ENCODE measurements around the gene CAPN1. TPM values are rescaled to one million over a fixed set of nuclear protein-coding genes. Genes with fewer than 3 reads are reported as not detected.

The CAPN1 gene
- total and polyA plus RNA-seq, 10 donors: 61.6 to 203 (median 145) TPM

GRCh38 chr11:65182258-65183170 lies 786 bp downstream of the CAPN1 start:
- peaks cover 0 to 46% (median 21%) of the 10 kb centered on the region in 6 donors for H3K36me3 ChIP-seq
- intact Hi-C loops (cut with DNase I; ENCODE audit: low total_unique reads): loop anchor here (5.0 kb wide), 1 partner anchor 65 kb away; the partner anchor contains the start of gene ZNHIT2
- no peaks in the 10 kb centered on the region for H3K27me3 ChIP-seq (replicated peaks in 1 of 7)
- H3K4me1 ChIP-seq: peaks cover 21 to 63% (median 36%) of the 10 kb centered on the region in 6 donors
- no peaks in the 10 kb centered on the region for H3K9me3 ChIP-seq
- DNase-seq: peak; percentile 82
- H3K27ac ChIP-seq: peak overlapping the region; percentile 73 to 96 (median 89)
- no peak for TF ChIP-seq CTCF (IDR thresholded peaks at IDR 0.05 in 8 of 11, conservative IDR thresholded peaks at IDR 0.05 in 3 of 11)
- no peak for TF ChIP-seq POLR2A (IDR thresholded peaks at IDR 0.05)
- TF ChIP-seq POLR2AphosphoS5 (IDR thresholded peaks at IDR 0.05): no peak
- H3K4me3 ChIP-seq: peak overlapping the region; percentile 57 to 98 (median 92)
- 52 to 60% (median 56%) methylated on average over 15 to 23 of the region's 23 CpGs for WGBS, 5 donors

- H3K27me3 ChIP-seq (replicated peaks in 1 of 7): no peaks in the 10 kb centered on the region
- DNase-seq: no peak
- H3K4me3 ChIP-seq: peak overlapping the region in 3 of 8 donors; percentile 92 to 98 (median 97)
- TF ChIP-seq POLR2A (IDR thresholded peaks at IDR 0.05): no peak
- H3K4me1 ChIP-seq: peaks cover 21 to 63% (median 36%) of the 10 kb centered on the region in 6 donors
- H3K9me3 ChIP-seq: no peaks in the 10 kb centered on the region
- 82 to 90% (median 85%) methylated on average over 17 to 19 of the region's 19 CpGs for WGBS, 5 donors
- peaks cover 0 to 54% (median 29%) of the 10 kb centered on the region in 6 donors for H3K36me3 ChIP-seq
- peak overlapping the region in 5 of 8 donors; percentile 88 to 96 (median 93) for H3K27ac ChIP-seq
- intact Hi-C loops (cut with DNase I; ENCODE audit: low total_unique reads): loop anchor here (5.0 kb wide), 1 partner anchor 66 kb away; the partner anchor contains the start of gene ZNHIT2
Measured at GRCh38 chr11:65183201-65183891, 1.6 kb downstream of the CAPN1 start.

DNA sequence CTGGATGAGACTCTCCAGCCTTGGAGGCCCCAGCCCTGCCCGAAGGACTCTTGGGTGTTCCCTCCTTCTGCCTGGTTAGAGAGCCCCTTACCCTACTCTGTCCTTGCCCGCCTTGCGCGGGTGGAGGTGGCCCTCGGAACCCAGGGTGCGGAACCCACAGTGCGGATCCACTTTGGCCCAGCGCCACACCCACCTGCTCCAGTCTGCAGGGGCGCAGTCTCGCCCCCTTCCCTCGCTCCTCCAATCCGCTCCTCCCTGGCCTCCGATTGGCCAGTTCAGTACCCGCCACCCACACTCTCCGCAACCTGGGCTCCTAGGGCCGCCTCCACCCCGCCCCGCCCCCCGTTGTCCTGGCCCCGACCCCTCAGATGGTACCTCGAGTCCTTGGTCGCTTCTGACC lies 2.4 kb downstream of the CAPN1 start:
- H3K36me3 ChIP-seq: peaks cover 0 to 62% (median 37%) of the 10 kb centered on the region in 6 donors
- intact Hi-C loops (cut with DNase I; ENCODE audit: low total_unique reads): loop anchor here (5.0 kb wide), 1 partner anchor 67 kb away; the partner anchor contains the start of gene ZNHIT2
- H3K27me3 ChIP-seq (replicated peaks in 1 of 7): no peaks in the 10 kb centered on the region
- TF ChIP-seq POLR2A (IDR thresholded peaks at IDR 0.05) (no peak), POLR2AphosphoS5 (IDR thresholded peaks at IDR 0.05) (no peak), CTCF (IDR thresholded peaks at IDR 0.05 in 8 of 11, conservative IDR thresholded peaks at IDR 0.05 in 3 of 11) (no peak)
- 90 to 96% (median 92%) methylated on average over 18 to 22 of the region's 22 CpGs for WGBS, 5 donors
- no peak for DNase-seq
- H3K9me3 ChIP-seq: no peaks in the 10 kb centered on the region
- H3K4me3 ChIP-seq: no peak overlapping the region
- peaks cover 21 to 59% (median 36%) of the 10 kb centered on the region in 6 donors for H3K4me1 ChIP-seq
- H3K27ac ChIP-seq: peak overlapping the region in 1 of 8 donors; percentile 96

GRCh38 chr11:65185171-65185570 lies 3.4 kb downstream of the CAPN1 start:
- 79 to 94% (median 89%) methylated on average over 2 of the region's 2 CpGs for WGBS, 5 donors

More at GRCh38 chr11:65185171-65185570, 3.4 kb downstream of the CAPN1 start:
- intact Hi-C loops (cut with DNase I; ENCODE audit: low total_unique reads): no loop called here
- TF ChIP-seq CTCF (IDR thresholded peaks at IDR 0.05 in 8 of 11, conservative IDR thresholded peaks at IDR 0.05 in 3 of 11) (no peak), POLR2AphosphoS5 (IDR thresholded peaks at IDR 0.05) (no peak), POLR2A (IDR thresholded peaks at IDR 0.05) (no peak)
- Histone ChIP-seq H3K4me3 (no peak overlapping the region), H3K9me3 (no peaks in the 10 kb centered on the region), H3K27me3 (replicated peaks in 1 of 7) (no peaks in the 10 kb centered on the region), H3K4me1 (peaks cover 18 to 59% (median 33%) of the 10 kb centered on the region in 6 donors), H3K36me3 (peaks cover 0 to 72% (median 48%) of the 10 kb centered on the region in 6 donors), H3K27ac (no peak overlapping the region)
- no peak for DNase-seq
